Stimulated activated CD8-positive, alpha-beta memory T cell treated with anti-CD3 and anti-CD28 coated beads, Interleukin-7, amount 100 ng/mL, for 4 hours (primary cell): ENCODE data around the gene GFRA4.
"Not testable (repeated sequence)": the region's sequence is repeated elsewhere in the genome, so short reads cannot be mapped to it uniquely, and the experiment has no call there.

Experiments used
- DNase-seq, 2 donors: peaks; one replicate each; pipeline ENCODE4 v3.0.0-alpha.2; 2020; ENCODE audit warnings: low read depth in 2 of 2

Gene GFRA4

DNA sequence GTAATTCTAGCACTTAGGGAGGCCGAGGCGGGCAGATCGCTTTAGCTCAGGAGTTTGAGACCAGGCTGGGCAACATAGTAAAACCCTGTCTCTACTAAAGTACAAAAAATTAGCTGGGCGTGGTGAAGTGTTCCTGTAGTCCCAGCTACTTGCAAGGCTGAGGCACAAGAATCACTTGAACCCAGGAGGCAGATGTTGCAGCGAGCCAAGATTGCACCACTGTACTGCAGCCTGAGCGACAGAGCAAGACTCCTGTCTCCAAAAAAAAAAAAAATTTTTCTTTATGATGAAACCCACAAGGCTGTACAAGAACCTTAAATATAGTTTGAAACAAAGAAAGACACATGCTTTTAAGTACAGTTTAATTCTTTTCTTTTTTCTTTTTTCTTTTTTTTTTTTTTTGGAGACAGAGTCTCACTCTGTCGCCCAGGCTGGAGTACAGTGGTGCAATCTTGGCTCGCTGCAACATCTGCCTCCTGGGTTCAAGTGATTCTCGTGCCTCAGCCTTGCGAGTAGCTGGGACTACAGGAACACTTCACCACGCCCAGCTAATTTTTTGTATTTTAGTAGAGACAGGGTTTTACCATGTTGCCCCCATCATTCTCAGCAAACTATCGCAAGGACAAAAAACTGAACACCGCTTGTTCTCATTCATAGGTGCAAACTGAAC lies 47.9 kb downstream of the GFRA4 start:
- DNase-seq: not testable (repeated sequence)

DNA sequence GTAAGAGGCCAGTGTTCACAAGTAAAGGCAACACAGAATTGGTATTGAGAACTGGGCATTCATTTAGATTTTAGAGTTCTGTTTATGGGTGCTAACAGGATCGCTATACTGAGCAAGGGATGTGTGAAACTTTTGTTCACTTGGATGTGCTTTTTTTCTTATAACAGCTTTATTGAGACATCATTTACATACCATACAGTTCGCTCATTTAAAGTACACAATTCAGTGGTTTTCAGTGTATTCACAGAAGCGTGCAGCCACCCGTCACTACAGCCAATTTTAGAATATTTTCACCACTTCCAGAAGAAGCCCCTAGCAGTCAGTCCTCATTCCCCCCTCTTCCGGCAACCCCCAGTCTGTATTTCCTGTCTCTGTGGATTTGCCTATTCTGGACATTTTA lies 48.7 kb downstream of the GFRA4 start:
- no peak for DNase-seq

DNA sequence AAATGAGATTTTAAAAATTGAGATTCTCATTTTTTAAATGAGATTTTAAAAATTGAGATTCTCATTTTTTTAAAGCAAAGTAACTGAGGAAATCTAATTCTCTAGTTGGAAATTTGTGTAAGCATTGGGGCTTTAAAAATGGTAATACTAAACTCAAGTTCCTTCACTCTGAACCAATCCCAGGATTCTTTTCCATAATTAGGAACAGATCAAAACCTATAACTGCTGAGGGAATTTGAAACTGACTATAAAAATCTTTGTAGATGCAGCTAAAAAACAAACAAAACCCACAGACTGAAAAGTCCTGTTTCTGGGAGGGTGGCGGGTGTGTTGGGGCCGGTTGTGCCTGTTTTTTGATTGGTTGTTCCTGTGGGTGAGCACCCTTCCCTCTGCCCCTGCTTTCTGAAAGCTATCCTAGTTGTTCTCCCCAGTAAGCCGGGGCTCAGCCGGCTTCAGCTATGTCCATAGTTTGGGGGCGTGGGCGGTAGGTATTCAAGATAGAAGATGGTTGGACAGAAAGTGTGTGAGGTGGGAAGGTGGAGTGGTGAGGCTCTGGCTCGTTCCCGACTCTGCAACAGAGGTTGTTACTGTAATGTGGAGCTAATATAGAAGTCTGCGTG lies 49.3 kb downstream of the GFRA4 start:
- no peak for DNase-seq

DNA sequence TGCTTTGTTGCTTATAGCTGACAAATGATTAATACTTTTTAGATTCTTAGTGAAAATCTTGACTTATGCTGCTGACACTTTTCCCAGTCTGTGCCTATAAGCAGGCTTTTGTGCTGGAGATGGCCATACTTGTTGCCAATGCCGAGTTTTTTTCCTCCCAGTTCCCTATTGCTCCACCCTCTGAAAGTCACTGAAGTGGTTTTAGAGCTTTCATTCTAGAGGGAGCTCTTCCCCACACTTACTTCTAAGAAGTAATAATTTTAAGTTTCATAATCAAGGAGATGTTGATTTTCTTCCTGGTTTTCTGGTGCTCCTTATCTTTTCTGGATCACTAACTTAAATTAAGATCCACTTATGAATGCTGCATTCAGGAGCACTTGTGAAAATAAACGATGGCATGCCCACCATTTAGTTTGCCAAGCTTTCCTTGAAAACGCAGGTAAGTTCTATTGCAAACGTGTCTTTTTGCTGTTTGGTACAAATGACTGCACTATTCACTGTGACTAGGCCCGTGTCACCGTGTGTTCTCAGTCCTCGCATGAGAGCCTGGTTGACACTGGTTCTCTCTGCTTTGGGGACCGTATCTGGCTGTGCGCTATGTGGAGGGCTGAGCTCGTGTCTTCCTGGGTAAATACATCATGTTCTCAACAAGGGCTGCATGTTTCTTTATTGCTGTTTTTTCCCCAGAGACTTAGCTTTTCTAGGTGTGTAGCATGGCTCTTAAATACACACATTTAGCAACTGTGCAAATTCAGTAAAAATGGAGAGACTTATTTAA lies 50.2 kb downstream of the GFRA4 start:
- DNase-seq: no peak

DNA sequence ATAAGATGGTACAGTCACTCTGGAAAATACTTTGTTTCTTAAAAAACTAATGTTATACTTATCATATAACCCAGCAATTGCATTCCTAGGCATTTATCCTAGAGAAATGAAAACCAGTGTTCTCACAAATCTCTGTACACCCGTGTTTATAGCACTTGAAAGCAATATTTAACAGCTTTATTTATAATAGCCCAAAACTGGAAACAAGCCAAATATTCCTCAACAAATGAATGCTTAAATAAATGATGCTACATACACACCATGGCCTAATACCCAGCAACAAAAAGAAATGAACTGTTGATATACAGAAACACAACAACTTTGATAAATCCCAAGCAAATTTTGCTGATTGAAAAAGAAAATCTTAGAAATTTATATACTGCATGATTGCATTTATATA lies 51.3 kb downstream of the GFRA4 start:
- no peak for DNase-seq
